Panc1 (cell line): ENCODE data around the gene HEXD. TPM values are rescaled to one million over a fixed set of nuclear protein-coding genes. Genes with fewer than 3 reads are reported as not detected.
A peak's percentile ranks its signal among the peaks of the same experiment; 100 is the strongest.

Source experiments
- ATAC-seq: fragments of 200-7000 bp; cut with Tn5 transposase; 2 replicates; pipeline ENCODE4 v1.9.1; 2020; ENCODE audit warnings: mild to moderate bottlenecking, moderate library complexity
- Bru-seq: library from RNA; stranded (reverse); fragments of 400-500 nt; gene quantifications from one replicate; lab custom pipeline; 2021; lab: Mats Ljungman, UMichigan
- BruChase-seq, 2 experiments: library from RNA; stranded (reverse); fragments of 400-500 nt; gene quantifications; one replicate each; lab custom pipeline; 2021; lab: Mats Ljungman, UMichigan
- BruUV-seq: library from RNA; stranded (reverse); fragments of 400-500 nt; replicated peaks from 2 replicates; lab custom pipeline; 2021; lab: Mats Ljungman, UMichigan
- CTCF ChIA-PET: fragments of 300-600 bp; sonication (Branson Sonifier 250); formaldehyde crosslinking; loops from one replicate; lab custom pipeline; 2022; ENCODE audit warnings: antibody characterized with exemption; lab: Charles Lee
- POLR2A ChIA-PET: fragments of 300-600 bp; sonication (Branson Sonifier 250); formaldehyde crosslinking; loops from one replicate; lab custom pipeline; 2022; ENCODE audit warnings: antibody characterized with exemption; lab: Charles Lee
- DNase-seq: peaks from one replicate; pipeline ENCODE4 v3.0.0-alpha.2; 2010; ENCODE audit warnings: low read depth, low spot score
- H3K27ac ChIP-seq: 2 replicates; pipeline ENCODE4 v1.5.1; 2011; ENCODE audit warnings: mild to moderate bottlenecking, low read length, inconsistent platforms
- H3K27me3 ChIP-seq: fragments of 200-500 bp; sonication (Bioruptor generic); 2 replicates; pipeline ENCODE4 v1.6.0; 2014; ENCODE audit warnings: low read length, inconsistent platforms; ENCODE audit not compliant: control insufficient read depth, insufficient read depth
- H3K36me3 ChIP-seq: fragments of 200-500 bp; sonication (Bioruptor generic); 2 replicates; pipeline ENCODE4 v1.5.1; 2014; ENCODE audit warnings: inconsistent platforms, mild to moderate bottlenecking, low read length, moderate library complexity; ENCODE audit not compliant: control insufficient read depth, insufficient read depth
- H3K4me1 ChIP-seq: 2 replicates; pipeline ENCODE4 v1.5.1; 2011; ENCODE audit warnings: inconsistent platforms, mild to moderate bottlenecking, low read length, moderate library complexity; ENCODE audit not compliant: control insufficient read depth, insufficient read depth
- H3K4me3 ChIP-seq, 2 experiments: 2 replicates each; pipeline ENCODE4 v1.5.1; 2011 to 2012; ENCODE audit warnings: low read depth in 2 of 2, low read length in 2 of 2, mild to moderate bottlenecking in 2 of 2, inconsistent platforms in 1 of 2, moderate library complexity in 1 of 2
- H3K9me3 ChIP-seq: fragments of 200-500 bp; sonication (Bioruptor generic); 2 replicates; pipeline ENCODE4 v1.5.1; 2014; ENCODE audit warnings: low read depth, mild to moderate bottlenecking, inconsistent platforms, low read length, moderate library complexity; ENCODE audit not compliant: control insufficient read depth, insufficient read depth
- CTCF ChIP-seq: fragments of 450-650 bp; IDR thresholded peaks from 2 replicates; pipeline ENCODE4 v1.5.1; 2017; ENCODE audit warnings: mild to moderate bottlenecking
- POLR2AphosphoS5 ChIP-seq: IDR thresholded peaks from 2 replicates; pipeline ENCODE4 v1.6.1; 2012; ENCODE audit warnings: mild to moderate bottlenecking, low read depth, low read length, moderate library complexity
- REST ChIP-seq, 2 experiments: IDR thresholded peaks; 2 replicates each; pipeline ENCODE4 v1.6.1; 2011 to 2012; ENCODE audit warnings: low read depth in 2 of 2, control low read depth in 1 of 2, low read length in 1 of 2, mild to moderate bottlenecking in 1 of 2, moderate library complexity in 1 of 2; ENCODE audit not compliant: insufficient read depth in 1 of 2
- SIN3A ChIP-seq: IDR thresholded peaks from 2 replicates; pipeline ENCODE4 v1.6.1; 2012; ENCODE audit warnings: low read depth, mild to moderate bottlenecking, low read length, moderate library complexity, borderline replicate concordance; ENCODE audit not compliant: insufficient read depth
- TCF7L2 ChIP-seq: IDR thresholded peaks from 2 replicates; pipeline ENCODE4 v1.6.1; 2011; ENCODE audit warnings: mild to moderate bottlenecking, low read depth, low read length, inconsistent platforms
- in situ Hi-C: cut with HindIII; loops from 2 replicates; pipeline ENCODE4 v1.10.0; 2016; ENCODE audit warnings: low sequenced_read_pairs, low pct_unique_long_range_greater_than_20kb
- intact Hi-C: fragments of 100-400 bp; cut with micrococcal nuclease; formaldehyde crosslinking; loops from one replicate; pipeline ENCODE4 v1.10.0; 2022; ENCODE audit not compliant: unreplicated experiment
- long read RNA-seq: library from polyadenylated mRNA; unstranded; transcript quantifications from one replicate; pipeline ENCODE4 v2.0.0, GENCODE V29; 2021; ENCODE audit not compliant: unreplicated experiment
- polyA plus RNA-seq: library from polyadenylated mRNA; unstranded; fragments of >200 nt; gene quantifications from one replicate; pipeline ENCODE4 v1.2.1, GENCODE V29; 2012; ENCODE audit warnings: missing spikeins; ENCODE audit not compliant: insufficient read length
- total RNA-seq: library from RNA; stranded (reverse); gene quantifications from one replicate; pipeline ENCODE4 v1.2.1, GENCODE V29; 2021; ENCODE audit not compliant: unreplicated experiment

Gene HEXD
- total RNA-seq = 25.6 TPM
- 34.0 TPM for polyA plus RNA-seq
- Bru-seq, nascent RNA = percentile 67 among the genes with signal in this experiment
- BruChase-seq, experiment 1, labeled RNA remaining after a 2-hour chase = percentile 67 among the genes with signal in this experiment
- BruChase-seq, experiment 2, labeled RNA remaining after a 6-hour chase = percentile 64 among the genes with signal in this experiment
- long read RNA-seq, transcript HEXDC-201 (13 exons, 1,853 nt) = major isoform, 9 of 62 reads
- long read RNA-seq, transcript HEXDC-202 (12 exons, 2,285 nt) = minor isoform, 6 of 62 reads
- long read RNA-seq, partial matches to known transcripts = 14 of 62 reads
- long read RNA-seq, other reads (novel, unspliced or antisense) = 33 of 62 reads

GRCh38 chr17:82418001-82418986 lies at the start of gene HEXD, which contains the start of gene OGFOD3:
Gene HEXD (plus strand): TSS chr17:82418347. CDS start chr17:82419800, 1,453 bp downstream.
Gene OGFOD3 (minus strand): TSS chr17:82418586. CDS start chr17:82418485, 101 bp downstream.
- peak; percentile 94 for ATAC-seq
- POLR2A ChIA-PET = no interaction called here
- CTCF ChIA-PET = interaction anchor here (0.6 to 0.8 kb wide), 3 partner anchors 19 to 113 kb away, joined by 3 to 10 read pairs (median 5); no protein-coding TSS in a partner anchor
- H3K27me3 ChIP-seq = no peaks in the 10 kb centered on the region
- intact Hi-C loops (no loop called here), in situ Hi-C loops (loop anchor here (5.0 kb wide), 1 partner anchor 71 kb away; no protein-coding TSS in a partner anchor)
- peak; percentile 95; the same call in 1 of the 2 replicates for TF ChIP-seq SIN3A
- no peak for TF ChIP-seq TCF7L2
- TF ChIP-seq REST (IDR thresholded peaks at IDR 0.05; ENCODE audit: insufficient read depth in 1 of 2, low read depth in 2 of 2, low read length in 1 of 2) = peak; percentile 29 to 76; a peak in 2 of 4 replicates
- TF ChIP-seq POLR2AphosphoS5 = peak; percentile 96
- peaks cover 3% of the 10 kb centered on the region; the same call in 1 of the 2 replicates for H3K36me3 ChIP-seq
- no peaks in the 10 kb centered on the region for H3K9me3 ChIP-seq
- H3K4me1 ChIP-seq = peaks cover 15% of the 10 kb centered on the region
- H3K4me3 ChIP-seq = peak within 1 kb of the TSS; percentile 86 to 98
- H3K27ac ChIP-seq = peak within 1 kb of the TSS; percentile 86
- no TSS peak for BruUV-seq
- no peak for DNase-seq

GRCh38 chr17:82369211-82369610 lies 48.9 kb upstream of the HEXD start:
- H3K27ac ChIP-seq = no peak overlapping the region
- DNase-seq (no peak), ATAC-seq (no peak)
- no peak for TF ChIP-seq SIN3A
- no peak for TF ChIP-seq REST (IDR thresholded peaks at IDR 0.05; ENCODE audit: insufficient read depth in 1 of 2, low read depth in 2 of 2, low read length in 1 of 2)
- no peak for TF ChIP-seq POLR2AphosphoS5
- no peak for TF ChIP-seq TCF7L2
- no peak for TF ChIP-seq CTCF
- H3K27me3 ChIP-seq = no peaks in the 10 kb centered on the region
- no peaks in the 10 kb centered on the region for H3K9me3 ChIP-seq
- intact Hi-C loops (no loop called here), in situ Hi-C loops (no loop called here)
- CTCF ChIA-PET = no interaction called here
- POLR2A ChIA-PET = no interaction called here
- no TSS peak for BruUV-seq
- H3K36me3 ChIP-seq = no peaks in the 10 kb centered on the region
- H3K4me3 ChIP-seq = no peak overlapping the region
- H3K4me1 ChIP-seq = no peaks in the 10 kb centered on the region
